Measurements from ENCODE around the gene FLVCR2.

Gene FLVCR2

GRCh38 chr14:75636100-75636692 lies 57.8 kb downstream of the FLVCR2 start:
- DNase-seq: no peak

GRCh38 chr14:75640876-75641275 lies 62.5 kb downstream of the FLVCR2 start:
- no peak for DNase-seq

- DNase-seq: no peak
These were observed 65.6 kb downstream of the FLVCR2 start for GRCh38 chr14:75643985-75644384.

- no peak for DNase-seq
These were observed 66.6 kb downstream of the FLVCR2 start for GRCh38 chr14:75645056-75645455.

GRCh38 chr14:75646762-75647161 lies 68.3 kb downstream of the FLVCR2 start:
- no peak for DNase-seq

GRCh38 chr14:75647640-75648039 lies 69.2 kb downstream of the FLVCR2 start:
- DNase-seq: no peak

- no peak for DNase-seq
These were observed 69.8 kb downstream of the FLVCR2 start for GRCh38 chr14:75648066-75648838.

GRCh38 chr14:75649337-75649736 lies 70.9 kb downstream of the FLVCR2 start:
- no peak for DNase-seq

- no peak for DNase-seq
These were observed 71.4 kb downstream of the FLVCR2 start for GRCh38 chr14:75649773-75650172.

GRCh38 chr14:75650253-75651058 lies 72.0 kb downstream of the FLVCR2 start:
- no peak for DNase-seq

GRCh38 chr14:75653563-75653962 lies 75.1 kb downstream of the FLVCR2 start:
- DNase-seq: no peak

GRCh38 chr14:75654127-75654732 lies 75.8 kb downstream of the FLVCR2 start:
- peak; percentile 38 for DNase-seq

GRCh38 chr14:75655235-75655634 lies 76.8 kb downstream of the FLVCR2 start:
- no peak for DNase-seq

- DNase-seq: no peak
These were observed 78.9 kb downstream of the FLVCR2 start for GRCh38 chr14:75657331-75657730.

- no peak for DNase-seq
These were observed 80.5 kb downstream of the FLVCR2 start for GRCh38 chr14:75658957-75659356.

GRCh38 chr14:75660238-75660629 lies 81.8 kb downstream of the FLVCR2 start:
- no peak for DNase-seq

- peak; percentile 99 for DNase-seq
These were observed 82.4 kb downstream of the FLVCR2 start, which contains the start of the genes ERG28 and TTLL5 for GRCh38 chr14:75660630-75661498. ERG28 (minus strand) TSS chr14:75660876; CDS start chr14:75657502, 3,374 bp downstream. TTLL5 (plus strand) TSS chr14:75661246; CDS start chr14:75663150, 1,904 bp downstream.

- no peak for DNase-seq
These were observed 83.0 kb downstream of the FLVCR2 start for GRCh38 chr14:75661499-75661814.

- no peak for DNase-seq
These were observed 84.5 kb downstream of the FLVCR2 start for GRCh38 chr14:75662966-75663365.

GRCh38 chr14:75667099-75667765 lies 88.8 kb downstream of the FLVCR2 start:
- DNase-seq: no peak

- DNase-seq: no peak
These were observed 94.3 kb downstream of the FLVCR2 start for GRCh38 chr14:75672605-75673192.

All from NCI-H1105 (cell line).